HepG2 (cell line): ENCODE data around the gene CDC42EP1. TPM values are rescaled to one million over a fixed set of nuclear protein-coding genes. Genes with fewer than 3 reads are reported as not detected.

Experiments used
- CAMTA2 ChIP-seq: sonication (generic); formaldehyde crosslinking; IDR thresholded peaks from 2 replicates; pipeline ENCODE4 v1.4.0; 2020; ENCODE audit warnings: mild to moderate bottlenecking, missing genetic modification reagents, borderline replicate concordance
- CERS6 ChIP-seq: sonication (generic); formaldehyde crosslinking; IDR thresholded peaks from 2 replicates; pipeline ENCODE4 v1.5.0; 2020; ENCODE audit warnings: missing genetic modification reagents
- E2F5 ChIP-seq: sonication (generic); formaldehyde crosslinking; conservative IDR thresholded peaks from 2 replicates; pipeline ENCODE4 v1.4.0; 2020; ENCODE audit warnings: missing genetic modification reagents
- ETV5 ChIP-seq: IDR thresholded peaks from 2 replicates; pipeline ENCODE4 v1.6.1; 2018; ENCODE audit warnings: missing biosample characterization, missing genetic modification reagents, inconsistent platforms, borderline replicate concordance
- GLMP ChIP-seq: sonication (generic); formaldehyde crosslinking; IDR thresholded peaks from 2 replicates; pipeline ENCODE4 v1.9.0; 2021; ENCODE audit warnings: missing genetic modification reagents, mild to moderate bottlenecking, borderline replicate concordance
- MTA1 ChIP-seq: sonication (generic); formaldehyde crosslinking; IDR thresholded peaks from 2 replicates; pipeline ENCODE4 v1.4.0; 2020; ENCODE audit warnings: missing genetic modification reagents, mild to moderate bottlenecking, borderline replicate concordance
- PTBP1 ChIP-seq: fragments of 200-400 bp; formaldehyde crosslinking; IDR thresholded peaks from 2 replicates; pipeline ENCODE4 v1.6.1; 2018; ENCODE audit warnings: low read length, low read depth; ENCODE audit not compliant: poor library complexity, severe bottlenecking
- TBL1XR1 ChIP-seq: fragments of 150-350 bp; IDR thresholded peaks from 2 replicates; pipeline ENCODE4 v1.6.1; 2014; ENCODE audit warnings: borderline replicate concordance, low read length; ENCODE audit not compliant: partially characterized antibody
- TCF7L2 ChIP-seq: IDR thresholded peaks from 2 replicates; pipeline ENCODE4 v1.6.1; 2011; ENCODE audit warnings: mild to moderate bottlenecking, low read depth, low read length, moderate library complexity
- TEAD2 ChIP-seq: sonication (generic); formaldehyde crosslinking; IDR thresholded peaks from 2 replicates; pipeline ENCODE4 v1.9.0; 2021; ENCODE audit warnings: missing genetic modification reagents
- TFAP4 ChIP-seq: sonication (generic); IDR thresholded peaks from 2 replicates; pipeline ENCODE4 v1.6.1; 2016; ENCODE audit warnings: low read depth, borderline replicate concordance
- TFDP1 ChIP-seq: IDR thresholded peaks from 2 replicates; pipeline ENCODE4 v1.6.1; 2016; ENCODE audit warnings: missing compliant biosample characterization, missing genetic modification reagents, borderline replicate concordance
- XRCC5 ChIP-seq: fragments of 200-400 bp; formaldehyde crosslinking; optimal IDR thresholded peaks from 2 replicates; pipeline ENCODE3; 2017; ENCODE audit warnings: mild to moderate bottlenecking, low read length
- ZBTB7B ChIP-seq: sonication (generic); formaldehyde crosslinking; IDR thresholded peaks from 2 replicates; pipeline ENCODE4 v1.4.0; 2020; ENCODE audit warnings: missing genetic modification reagents
- ZFP90 ChIP-seq: sonication (generic); formaldehyde crosslinking; IDR thresholded peaks from 2 replicates; pipeline ENCODE4 v1.8.0; 2022; ENCODE audit warnings: missing genetic modification reagents, mild to moderate bottlenecking, inconsistent platforms, borderline replicate concordance
- ZNF30 ChIP-seq: sonication (generic); formaldehyde crosslinking; IDR thresholded peaks from 2 replicates; pipeline ENCODE4 v1.5.0; 2020; ENCODE audit warnings: mild to moderate bottlenecking, missing genetic modification reagents
- ZNF512 ChIP-seq: sonication (generic); formaldehyde crosslinking; IDR thresholded peaks from 2 replicates; pipeline ENCODE4 v1.4.0; 2020; ENCODE audit warnings: mild to moderate bottlenecking, missing genetic modification reagents
- ZNF776 ChIP-seq: sonication (generic); formaldehyde crosslinking; IDR thresholded peaks from 2 replicates; pipeline ENCODE4 v1.4.0; 2020; ENCODE audit warnings: mild to moderate bottlenecking, missing genetic modification reagents
- polyA plus RNA-seq, 8 experiments: library from polyadenylated mRNA; depleted of rRNA in 3 of 8; stranded (reverse) in 7 of 8; unstranded in 1 of 8; fragments of >200 nt; fragmentation: Illumina TruSeq in 4 of 8; extraction: Trizol in 4 of 8; gene quantifications; 2 replicates each; pipeline versions ENCODE4 v1.2.1 to v1.2.3, GENCODE V29; 2011 to 2016; ENCODE audit warnings: low read depth in 4 of 8, missing spikeins in 1 of 8, mixed read lengths in 1 of 8; ENCODE audit not compliant: insufficient read depth in 1 of 8
- total RNA-seq, 5 experiments: library from RNA; depleted of rRNA; stranded (reverse); fragments of >200 nt; fragmentation: Illumina TruSeq; extraction: Trizol; gene quantifications; 2 replicates each; pipeline ENCODE4 v1.2.3, GENCODE V29; 2016; ENCODE audit warnings: low read depth in 1 of 5

CDC42EP1 gene
- total and polyA plus RNA-seq, 2 of the 13 experiments (the other 11 are each of a cell fraction or from before 2014, with no cell fraction given), result 17.1 to 29.5 TPM

- TF ChIP-seq TBL1XR1 (no peak), MTA1 (CRISPR knock-in tag) (no peak), CERS6 (CRISPR knock-in tag) (no peak), ZFP90 (no peak), TFDP1 (CRISPR knock-in tag) (no peak), TCF7L2 (no peak), CAMTA2 (CRISPR knock-in tag) (no peak), XRCC5 (no peak), ZBTB7B (CRISPR knock-in tag) (0 out of 2 replicates have a peak, but pooled peaks have one; percentile 7), ZNF512 (no peak), ZNF30 (CRISPR knock-in tag) (no peak), ETV5 (CRISPR knock-in tag) (peak; percentile 40; the same call in 1 of the 2 replicates), ZNF776 (CRISPR knock-in tag) (no peak), TFAP4 (no peak), TEAD2 (CRISPR knock-in tag) (no peak), PTBP1 (no peak), GLMP (CRISPR knock-in tag) (no peak), E2F5 (CRISPR knock-in tag) (no peak)
These were observed 41.5 kb downstream of the CDC42EP1 start (continued) for GRCh38 chr22:37601540-37602442.
